Activated CD8-positive, alpha-beta memory T cell treated with anti-CD3 and anti-CD28 coated beads for 24 hours (primary cell): ENCODE data around the gene TMEM59L.
"Not testable (repeated sequence)": the region's sequence is repeated elsewhere in the genome, so short reads cannot be mapped to it uniquely, and the experiment has no call there.

Source experiments
- DNase-seq: peaks from one replicate; pipeline ENCODE4 v3.0.0-alpha.2; 2020

Gene TMEM59L

GRCh38 chr19:18612772-18613588 is at the start of gene TMEM59L:
Gene TMEM59L, plus strand, starts transcription at chr19:18612870. Its CDS starts 89 bp downstream, at chr19:18612959.
- DNase-seq, result peak; percentile 70

- no peak for DNase-seq
Measured at GRCh38 chr19:18566953-18567352, 45.7 kb upstream of the TMEM59L start.

- DNase-seq, result no peak
Measured at GRCh38 chr19:18568367-18568766, 44.3 kb upstream of the TMEM59L start.

GRCh38 chr19:18571564-18572344 is 40.9 kb upstream of the TMEM59L start, which contains the start of gene UBA52:
Gene UBA52, plus strand, starts transcription at chr19:18571857. Its CDS starts 1,444 bp downstream, at chr19:18573301.
- DNase-seq, result peak; percentile 99

- peak; percentile 49 for DNase-seq
Measured at GRCh38 chr19:18574691-18575291, 37.9 kb upstream of the TMEM59L start.

- DNase-seq, result no peak
Measured at GRCh38 chr19:18576383-18576782, 36.3 kb upstream of the TMEM59L start.

- DNase-seq, result no peak
Measured at GRCh38 chr19:18577365-18577914, 35.2 kb upstream of the TMEM59L start.

GRCh38 chr19:18580311-18580710 is 32.4 kb upstream of the TMEM59L start:
- no peak for DNase-seq

GRCh38 chr19:18586306-18586705 is 26.4 kb upstream of the TMEM59L start:
- no peak for DNase-seq

- no peak for DNase-seq
Measured at GRCh38 chr19:18587561-18587960, 25.1 kb upstream of the TMEM59L start.

- DNase-seq, result no peak
Measured at GRCh38 chr19:18587962-18588610, 24.6 kb upstream of the TMEM59L start.

- peak; percentile 95 for DNase-seq
Measured at GRCh38 chr19:18588611-18589379, 23.9 kb upstream of the TMEM59L start, which contains the start of gene REX1BD. Gene REX1BD, plus strand, starts transcription at chr19:18588798. Its CDS starts 4 bp downstream, at chr19:18588802.

- no peak for DNase-seq
Measured at GRCh38 chr19:18589380-18590272, 23.0 kb upstream of the TMEM59L start.

- DNase-seq, result no peak
Measured at GRCh38 chr19:18590273-18591272, 22.1 kb upstream of the TMEM59L start.

- no peak for DNase-seq
Measured at GRCh38 chr19:18591735-18592385, 20.8 kb upstream of the TMEM59L start.

- not testable (repeated sequence) for DNase-seq
Measured at GRCh38 chr19:18592732-18593131, 19.9 kb upstream of the TMEM59L start.

GRCh38 chr19:18593367-18594095 is 19.1 kb upstream of the TMEM59L start:
- DNase-seq, result no peak
